Vagina (tissue), 2 donors: ENCODE data around the gene NABP1. TPM values are rescaled to one million over a fixed set of nuclear protein-coding genes. Genes with fewer than 3 reads are reported as not detected.

ENCODE experiments used
- DNase-seq, 2 donors: peaks; one replicate each; pipeline ENCODE4 v3.0.0-alpha.2; 2017; ENCODE audit errors: extremely low spot score in 2 of 2
- H3K27ac ChIP-seq: fragments of 200-600 bp; sonication (generic); one replicate; pipeline ENCODE4 v1.5.1; 2019
- H3K27me3 ChIP-seq: fragments of 200-600 bp; sonication (generic); one replicate; pipeline ENCODE4 v1.5.1; 2019
- H3K36me3 ChIP-seq, 2 donors: fragments of 200-600 bp; sonication (generic); one replicate each; pipeline ENCODE4 v1.5.1; 2017 to 2019
- H3K4me1 ChIP-seq: fragments of 200-600 bp; sonication (generic); one replicate; pipeline ENCODE4 v1.5.1; 2019
- H3K4me3 ChIP-seq, 2 donors: fragments of 200-600 bp; sonication (generic); 1 replicate in 1 of 2; 2 replicates in 1 of 2; pipeline ENCODE4 v1.5.1; 2016 to 2019
- H3K9me3 ChIP-seq: fragments of 200-600 bp; sonication (generic); one replicate; pipeline ENCODE4 v1.5.1; 2019
- CTCF ChIP-seq, 3 experiments: fragments of 450-650 bp in 2 of 3; fragments of 200-600 bp in 1 of 3; sonication (generic) in 1 of 3; IDR thresholded peaks; one replicate each; pipeline ENCODE4 v1.5.1; 2017 to 2019; ENCODE audit warnings: antibody characterized with exemption in 3 of 3, mild to moderate bottlenecking in 2 of 3, moderate library complexity in 2 of 3
- POLR2A ChIP-seq, 2 donors: fragments of 450-650 bp; IDR thresholded peaks; one replicate each; pipeline ENCODE4 v1.6.1; 2017; ENCODE audit warnings: antibody characterized with exemption in 2 of 2, mild to moderate bottlenecking in 2 of 2, moderate library complexity in 2 of 2
- POLR2AphosphoS5 ChIP-seq, 2 donors: sonication (generic); formaldehyde crosslinking; IDR thresholded peaks; one replicate each; pipeline ENCODE4 v1.9.0; 2017; ENCODE audit warnings: antibody characterized with exemption in 2 of 2, mild to moderate bottlenecking in 2 of 2, low read depth in 1 of 2; ENCODE audit not compliant: insufficient read depth in 1 of 2
- intact Hi-C: fragments of 100-400 bp; cut with DNase I; formaldehyde crosslinking; loops from one replicate; pipeline ENCODE4 v1.15.1; 2023
- total RNA-seq: library from RNA; depleted of rRNA; stranded (reverse); fragments of >200 nt; gene quantifications from one replicate; pipeline ENCODE4 v1.2.3, GENCODE V29; 2016

Gene NABP1
- total RNA-seq, 1 donor from 2014 or later: 35.1 TPM

GRCh38 chr2:191632426-191632825, 45.5 kb upstream of the NABP1 start:
- TF ChIP-seq POLR2A (IDR thresholded peaks at IDR 0.05) (no peak), CTCF (IDR thresholded peaks at IDR 0.05) (no peak), POLR2AphosphoS5 (IDR thresholded peaks at IDR 0.05; ENCODE audit: insufficient read depth in 1 of 2, low read depth in 1 of 2) (no peak)
- no peak overlapping the region for H3K27ac ChIP-seq
- intact Hi-C loops: no loop called here
- no peaks in the 10 kb centered on the region for H3K27me3 ChIP-seq
- H3K4me3 ChIP-seq: no peak overlapping the region
- H3K9me3 ChIP-seq: no peaks in the 10 kb centered on the region
- H3K4me1 ChIP-seq: peaks cover 7% of the 10 kb centered on the region
- H3K36me3 ChIP-seq: no peaks in the 10 kb centered on the region
- DNase-seq: no peak

- Histone ChIP-seq H3K4me1 (peaks cover 18% of the 10 kb centered on the region), H3K27me3 (no peaks in the 10 kb centered on the region), H3K9me3 (no peaks in the 10 kb centered on the region), H3K36me3 (no peaks in the 10 kb centered on the region), H3K27ac (no peak overlapping the region), H3K4me3 (no peak overlapping the region)
- TF ChIP-seq CTCF (IDR thresholded peaks at IDR 0.05) (no peak), POLR2AphosphoS5 (IDR thresholded peaks at IDR 0.05; ENCODE audit: insufficient read depth in 1 of 2, low read depth in 1 of 2) (no peak), POLR2A (IDR thresholded peaks at IDR 0.05) (no peak)
- intact Hi-C loops: no loop called here
- no peak for DNase-seq
Observed at GRCh38 chr2:191634791-191635190, 43.1 kb upstream of the NABP1 start.

- Histone ChIP-seq H3K4me3 (no peak overlapping the region), H3K36me3 (no peaks in the 10 kb centered on the region), H3K9me3 (no peaks in the 10 kb centered on the region), H3K27ac (no peak overlapping the region), H3K27me3 (no peaks in the 10 kb centered on the region), H3K4me1 (peaks cover 18% of the 10 kb centered on the region)
- TF ChIP-seq POLR2AphosphoS5 (IDR thresholded peaks at IDR 0.05; ENCODE audit: insufficient read depth in 1 of 2, low read depth in 1 of 2) (no peak), CTCF (IDR thresholded peaks at IDR 0.05) (no peak), POLR2A (IDR thresholded peaks at IDR 0.05) (no peak)
- intact Hi-C loops: no loop called here
- DNase-seq: no peak
Observed at GRCh38 chr2:191635333-191636234, 42.4 kb upstream of the NABP1 start.

- intact Hi-C loops: no loop called here
- no peaks in the 10 kb centered on the region for H3K9me3 ChIP-seq
- no peaks in the 10 kb centered on the region for H3K36me3 ChIP-seq
- no peak for DNase-seq
- no peak overlapping the region for H3K27ac ChIP-seq
- no peaks in the 10 kb centered on the region for H3K27me3 ChIP-seq
- H3K4me3 ChIP-seq: no peak overlapping the region
- peaks cover 18% of the 10 kb centered on the region for H3K4me1 ChIP-seq
- TF ChIP-seq POLR2AphosphoS5 (IDR thresholded peaks at IDR 0.05; ENCODE audit: insufficient read depth in 1 of 2, low read depth in 1 of 2) (no peak), POLR2A (IDR thresholded peaks at IDR 0.05) (no peak), CTCF (IDR thresholded peaks at IDR 0.05) (no peak)
Observed at GRCh38 chr2:191636235-191636543, 41.7 kb upstream of the NABP1 start.

- H3K4me3 ChIP-seq: no peak overlapping the region
- peaks cover 18% of the 10 kb centered on the region for H3K4me1 ChIP-seq
- intact Hi-C loops: no loop called here
- H3K27me3 ChIP-seq: no peaks in the 10 kb centered on the region
- TF ChIP-seq CTCF (IDR thresholded peaks at IDR 0.05): no peak
- TF ChIP-seq POLR2A (IDR thresholded peaks at IDR 0.05): no peak
- no peak for TF ChIP-seq POLR2AphosphoS5 (IDR thresholded peaks at IDR 0.05; ENCODE audit: insufficient read depth in 1 of 2, low read depth in 1 of 2)
- H3K36me3 ChIP-seq: no peaks in the 10 kb centered on the region
- H3K9me3 ChIP-seq: no peaks in the 10 kb centered on the region
- H3K27ac ChIP-seq: no peak overlapping the region
- DNase-seq: no peak
Observed at GRCh38 chr2:191636586-191636985, 41.4 kb upstream of the NABP1 start.
